Neural progenitor cell (in vitro differentiated cells): ENCODE data around the gene PCSK5.

Experiments
- EZH2 ChIP-seq: fragments of 200-600 bp; sonication (generic); IDR thresholded peaks from 2 replicates; pipeline ENCODE4 v1.6.1; 2017; ENCODE audit warnings: antibody characterized with exemption, mild to moderate bottlenecking, moderate library complexity
- EZH2phosphoT487 ChIP-seq: fragments of 200-600 bp; sonication (generic); IDR thresholded peaks from 2 replicates; pipeline ENCODE4 v1.6.1; 2017; ENCODE audit warnings: antibody characterized with exemption
- TF ChIP-seq, protein P1 (sequence below): fragments of 200-600 bp; sonication (generic); IDR thresholded peaks from 2 replicates; pipeline ENCODE4 v1.5.1; 2017; ENCODE audit warnings: antibody characterized with exemption, mild to moderate bottlenecking

DNA sequence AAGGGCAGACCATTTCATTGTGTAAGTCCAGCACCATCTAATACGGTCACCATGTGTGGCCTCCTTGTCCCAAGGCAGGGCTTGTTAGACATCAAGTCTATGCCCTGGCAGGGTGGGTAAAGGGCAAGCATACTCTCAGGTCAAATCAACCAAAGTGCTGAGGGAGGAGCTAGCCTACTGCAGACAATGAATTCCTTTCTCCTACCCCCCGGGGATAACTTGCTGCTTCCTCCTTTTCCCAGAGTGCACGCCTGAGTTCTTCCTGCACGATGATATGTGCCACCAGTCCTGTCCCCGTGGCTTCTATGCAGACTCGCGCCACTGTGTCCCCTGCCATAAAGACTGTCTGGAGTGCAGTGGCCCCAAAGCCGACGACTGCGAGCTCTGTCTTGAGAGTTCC is 432.3 kb downstream of the PCSK5 start:
- TF ChIP-seq, protein P1, sequence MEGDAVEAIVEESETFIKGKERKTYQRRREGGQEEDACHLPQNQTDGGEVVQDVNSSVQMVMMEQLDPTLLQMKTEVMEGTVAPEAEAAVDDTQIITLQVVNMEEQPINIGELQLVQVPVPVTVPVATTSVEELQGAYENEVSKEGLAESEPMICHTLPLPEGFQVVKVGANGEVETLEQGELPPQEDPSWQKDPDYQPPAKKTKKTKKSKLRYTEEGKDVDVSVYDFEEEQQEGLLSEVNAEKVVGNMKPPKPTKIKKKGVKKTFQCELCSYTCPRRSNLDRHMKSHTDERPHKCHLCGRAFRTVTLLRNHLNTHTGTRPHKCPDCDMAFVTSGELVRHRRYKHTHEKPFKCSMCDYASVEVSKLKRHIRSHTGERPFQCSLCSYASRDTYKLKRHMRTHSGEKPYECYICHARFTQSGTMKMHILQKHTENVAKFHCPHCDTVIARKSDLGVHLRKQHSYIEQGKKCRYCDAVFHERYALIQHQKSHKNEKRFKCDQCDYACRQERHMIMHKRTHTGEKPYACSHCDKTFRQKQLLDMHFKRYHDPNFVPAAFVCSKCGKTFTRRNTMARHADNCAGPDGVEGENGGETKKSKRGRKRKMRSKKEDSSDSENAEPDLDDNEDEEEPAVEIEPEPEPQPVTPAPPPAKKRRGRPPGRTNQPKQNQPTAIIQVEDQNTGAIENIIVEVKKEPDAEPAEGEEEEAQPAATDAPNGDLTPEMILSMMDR = no peak
- TF ChIP-seq EZH2 (no peak), EZH2phosphoT487 (no peak)
